ENCODE results near the gene TMEM8B. TPM values are rescaled to one million over a fixed set of nuclear protein-coding genes. Genes with fewer than 3 reads are reported as not detected.
"Not testable (repeated sequence)": the region's sequence is repeated elsewhere in the genome, so short reads cannot be mapped to it uniquely, and the experiment has no call there.

TMEM8B gene
- total RNA-seq, 4 donors from 2014 or later, result 11.7 to 23.8 (median 18.6) TPM

DNA sequence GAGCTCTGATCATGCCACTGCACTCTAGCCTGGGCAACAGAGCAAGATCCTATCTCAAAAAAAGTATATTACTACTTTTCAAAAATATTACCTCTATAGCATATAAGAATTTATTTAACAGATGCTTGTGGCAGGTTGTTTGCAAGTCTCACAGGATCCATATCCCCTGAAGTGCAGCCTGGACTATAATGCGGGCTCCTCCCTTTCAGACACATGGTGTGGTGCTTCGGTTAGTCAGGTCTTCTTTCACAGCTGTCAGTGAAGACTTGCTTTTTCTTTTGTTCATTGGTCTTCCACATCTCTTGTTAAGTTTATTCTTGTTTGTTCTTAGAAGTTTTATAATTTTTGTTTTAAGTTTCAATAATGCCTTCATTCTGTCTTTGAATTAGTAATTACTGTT lies 67.5 kb downstream of the TMEM8B start:
- TF ChIP-seq POLR2AphosphoS5 (IDR thresholded peaks at IDR 0.05) (no peak), POLR2A (IDR thresholded peaks at IDR 0.05) (no peak), EP300 (IDR thresholded peaks at IDR 0.05) (no peak)
- TF ChIP-seq, protein P1, sequence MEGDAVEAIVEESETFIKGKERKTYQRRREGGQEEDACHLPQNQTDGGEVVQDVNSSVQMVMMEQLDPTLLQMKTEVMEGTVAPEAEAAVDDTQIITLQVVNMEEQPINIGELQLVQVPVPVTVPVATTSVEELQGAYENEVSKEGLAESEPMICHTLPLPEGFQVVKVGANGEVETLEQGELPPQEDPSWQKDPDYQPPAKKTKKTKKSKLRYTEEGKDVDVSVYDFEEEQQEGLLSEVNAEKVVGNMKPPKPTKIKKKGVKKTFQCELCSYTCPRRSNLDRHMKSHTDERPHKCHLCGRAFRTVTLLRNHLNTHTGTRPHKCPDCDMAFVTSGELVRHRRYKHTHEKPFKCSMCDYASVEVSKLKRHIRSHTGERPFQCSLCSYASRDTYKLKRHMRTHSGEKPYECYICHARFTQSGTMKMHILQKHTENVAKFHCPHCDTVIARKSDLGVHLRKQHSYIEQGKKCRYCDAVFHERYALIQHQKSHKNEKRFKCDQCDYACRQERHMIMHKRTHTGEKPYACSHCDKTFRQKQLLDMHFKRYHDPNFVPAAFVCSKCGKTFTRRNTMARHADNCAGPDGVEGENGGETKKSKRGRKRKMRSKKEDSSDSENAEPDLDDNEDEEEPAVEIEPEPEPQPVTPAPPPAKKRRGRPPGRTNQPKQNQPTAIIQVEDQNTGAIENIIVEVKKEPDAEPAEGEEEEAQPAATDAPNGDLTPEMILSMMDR (IDR thresholded peaks at IDR 0.05), result no peak
- Histone ChIP-seq H3K9me3 (no peaks in the 10 kb centered on the region), H3K4me1 (no peaks in the 10 kb centered on the region), H3K27ac (no peak overlapping the region), H3K27me3 (peaks cover 26% of the 10 kb centered on the region), H3K4me3 (no peak overlapping the region), H3K36me3 (no peaks in the 10 kb centered on the region)
- ATAC-seq, result no peak
- WGBS, 2 donors (ENCODE audit: low coverage in 1 of 2), result 92 to 93% methylated on average over 2 of the region's 2 CpGs

DNA sequence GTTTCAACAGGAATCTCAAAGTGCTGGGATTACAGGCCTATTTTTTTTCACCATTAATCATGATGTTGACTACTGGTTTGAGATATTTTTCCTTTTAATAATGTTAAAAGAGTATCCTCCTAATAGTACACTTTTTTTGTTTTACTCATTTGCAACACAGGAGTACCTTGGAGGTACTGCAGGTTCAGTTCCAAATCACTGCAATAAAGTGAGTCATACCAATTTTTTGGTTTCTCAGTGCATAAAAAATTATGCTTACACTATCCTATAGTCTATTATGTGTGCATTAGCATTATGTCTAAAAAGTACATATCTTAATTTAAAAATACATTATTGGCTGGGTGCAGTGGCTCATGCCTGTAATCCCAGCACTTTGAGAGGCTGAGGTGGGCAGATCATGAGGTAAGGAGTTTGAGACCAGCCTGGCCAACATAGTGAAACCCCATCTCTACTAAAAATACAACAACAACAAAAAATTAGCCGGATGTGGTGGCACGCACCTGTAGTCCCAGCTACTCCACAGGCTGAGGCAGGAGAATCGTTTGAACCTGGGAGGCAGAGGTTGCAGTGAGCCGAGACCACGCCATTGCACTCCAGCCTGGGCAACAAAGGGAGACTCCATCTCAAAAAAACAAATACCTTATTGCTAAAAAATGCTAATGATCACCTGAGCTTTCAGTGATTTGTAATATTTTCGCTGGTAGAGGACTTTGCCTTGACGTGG lies 68.5 kb downstream of the TMEM8B start:
- H3K9me3 ChIP-seq, H3K27ac ChIP-seq, H3K36me3 ChIP-seq, ATAC-seq, H3K4me1 ChIP-seq, H3K4me3 ChIP-seq: not testable (repeated sequence)
- H3K27me3 ChIP-seq, result peaks cover 26% of the 10 kb centered on the region
- 87 to 90% methylated on average over 3 to 7 of the region's 7 CpGs for WGBS, 2 donors (ENCODE audit: low coverage in 1 of 2)

DNA sequence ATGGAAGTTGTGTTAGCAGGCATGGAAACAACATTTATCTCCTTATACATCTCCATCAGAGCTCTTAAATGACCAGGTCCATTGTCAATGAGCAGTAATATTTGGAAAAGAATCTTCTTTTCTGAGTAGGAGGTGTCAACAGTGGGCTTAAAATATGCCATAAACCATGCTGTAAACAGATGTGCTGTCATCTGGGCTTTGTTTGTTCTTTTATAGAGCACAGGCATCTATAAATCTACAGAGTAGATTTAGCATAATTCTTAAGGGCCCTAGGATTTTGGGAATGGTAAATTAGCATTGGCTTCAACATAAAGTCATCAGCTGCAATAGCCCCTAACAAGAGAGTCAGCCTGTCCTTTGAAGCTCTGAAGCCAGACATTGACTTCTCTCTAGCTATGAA lies 69.3 kb downstream of the TMEM8B start:
- no peak for TF ChIP-seq EP300 (IDR thresholded peaks at IDR 0.05)
- no peak for TF ChIP-seq POLR2AphosphoS5 (IDR thresholded peaks at IDR 0.05)
- no peak for TF ChIP-seq POLR2A (IDR thresholded peaks at IDR 0.05)
- TF ChIP-seq, protein P1 (IDR thresholded peaks at IDR 0.05), result no peak
- H3K27me3 ChIP-seq, result peaks cover 26% of the 10 kb centered on the region
- H3K4me3 ChIP-seq, result no peak overlapping the region
- ATAC-seq, result no peak
- no peaks in the 10 kb centered on the region for H3K9me3 ChIP-seq
- H3K27ac ChIP-seq, result no peak overlapping the region
- H3K4me1 ChIP-seq, result peaks cover 0 to 3% (median 0%) of the 10 kb centered on the region in 3 donors
- no peaks in the 10 kb centered on the region for H3K36me3 ChIP-seq

DNA sequence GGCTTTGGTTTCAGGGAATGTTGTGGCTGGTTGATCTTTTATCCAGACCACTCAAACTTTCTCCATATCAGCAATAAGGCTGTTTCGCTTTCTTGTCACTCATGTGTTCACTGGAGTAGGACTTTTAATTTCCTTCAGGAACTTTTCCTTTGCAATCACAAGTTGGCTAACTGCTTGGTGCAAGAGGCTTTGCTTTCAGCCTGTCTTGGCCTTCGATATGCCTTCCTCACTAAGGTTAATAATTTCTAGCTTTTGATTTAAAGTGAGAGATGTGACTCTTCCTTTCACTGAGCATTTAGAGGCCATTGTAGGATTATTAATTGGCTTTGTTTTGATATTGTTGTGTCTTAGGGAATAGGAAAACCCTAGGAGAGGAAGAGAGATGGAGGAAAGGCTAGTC lies 70.0 kb downstream of the TMEM8B start:
- Histone ChIP-seq H3K4me1 (peaks cover 0 to 10% (median 0%) of the 10 kb centered on the region in 3 donors), H3K27me3 (peaks cover 26% of the 10 kb centered on the region), H3K9me3 (no peaks in the 10 kb centered on the region), H3K27ac (no peak overlapping the region), H3K36me3 (no peaks in the 10 kb centered on the region), H3K4me3 (no peak overlapping the region)
- no peak for ATAC-seq
- TF ChIP-seq EP300 (IDR thresholded peaks at IDR 0.05) (no peak), POLR2A (IDR thresholded peaks at IDR 0.05) (no peak), POLR2AphosphoS5 (IDR thresholded peaks at IDR 0.05) (no peak)
- TF ChIP-seq, protein P1 (IDR thresholded peaks at IDR 0.05), result no peak
- 81 to 86% methylated on average over 2 of the region's 2 CpGs for WGBS, 2 donors (ENCODE audit: low coverage in 1 of 2)

DNA sequence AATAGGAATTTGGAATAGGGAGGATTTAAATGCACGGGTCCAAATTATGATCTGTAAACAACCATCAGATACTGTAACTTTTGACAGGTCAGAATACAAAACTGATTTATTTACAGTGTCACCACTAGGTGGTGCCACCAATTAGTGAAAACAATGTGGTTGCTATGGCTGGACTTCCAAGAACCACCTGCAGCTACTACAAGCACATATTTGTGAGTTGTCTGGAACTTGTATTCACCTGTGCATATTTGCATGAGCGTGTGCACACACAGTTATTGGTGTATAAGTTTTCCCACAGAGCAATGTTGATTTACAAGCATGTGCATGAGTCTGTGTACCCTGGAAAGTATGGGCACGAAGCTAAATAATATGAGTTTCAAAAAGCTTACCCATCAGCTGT lies 74.0 kb downstream of the TMEM8B start:
- Histone ChIP-seq H3K9me3 (no peaks in the 10 kb centered on the region), H3K27me3 (no peaks in the 10 kb centered on the region), H3K4me3 (no peak overlapping the region), H3K36me3 (no peaks in the 10 kb centered on the region), H3K4me1 (peaks cover 12 to 50% (median 37%) of the 10 kb centered on the region in 3 donors), H3K27ac (no peak overlapping the region)
- no peak for TF ChIP-seq EP300 (IDR thresholded peaks at IDR 0.05)
- TF ChIP-seq, protein P1 (IDR thresholded peaks at IDR 0.05), result peak in 3 of 4 experiments; percentile 77 to 90 (median 83)
- no peak for ATAC-seq
- 26 to 30% methylated on average over 3 of the region's 3 CpGs for WGBS, 2 donors (ENCODE audit: low coverage in 1 of 2)

Measured in gastroesophageal sphincter (tissue), 4 donors.